ENCODE data around the gene SPPL3.
"Not testable (repeated sequence)": the region's sequence is repeated elsewhere in the genome, so short reads cannot be mapped to it uniquely, and the experiment has no call there.

SPPL3 gene

DNA sequence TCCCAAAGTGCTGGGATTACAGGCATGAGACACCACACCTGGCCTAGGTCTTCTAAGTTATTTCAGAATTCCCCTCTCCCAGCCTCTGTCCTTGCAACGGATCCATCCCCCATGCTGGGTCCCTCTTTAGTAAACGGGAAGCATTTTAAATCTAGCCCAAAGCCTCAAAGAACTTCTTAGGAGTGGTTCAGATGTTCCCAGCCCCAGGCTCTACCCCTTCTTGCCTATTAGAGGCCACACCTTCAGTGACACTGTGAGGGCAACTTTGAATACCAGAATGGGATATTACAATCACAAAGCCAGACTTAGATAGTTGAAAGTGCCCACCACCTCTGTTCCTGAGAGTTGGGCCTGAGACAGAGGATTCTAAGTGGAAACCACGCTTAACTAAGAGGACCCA, 18.1 kb upstream of the SPPL3 start:
- no peak for FAIRE-seq
- DNase-seq (ENCODE audit: extremely low spot score, insufficient read length, low read depth): no peak

DNA sequence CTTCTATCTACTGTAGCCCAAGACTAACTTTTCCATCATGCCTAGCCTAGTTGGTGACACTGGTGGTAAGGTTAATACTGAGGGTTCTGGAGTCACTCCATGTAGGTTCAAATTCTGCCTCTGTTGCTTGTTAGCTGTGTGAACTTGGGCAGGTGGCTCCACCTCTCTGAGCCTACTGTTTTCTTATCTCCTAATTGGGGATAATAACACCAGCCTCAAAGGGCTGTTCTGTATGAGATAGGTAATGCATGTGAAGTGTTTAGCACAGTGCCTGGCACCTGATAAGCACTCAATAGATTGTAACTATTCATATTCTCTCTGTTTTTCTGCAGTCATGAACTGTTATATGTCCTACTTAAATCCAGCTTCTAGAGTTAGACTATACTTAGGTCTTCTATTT, 17.5 kb upstream of the SPPL3 start:
- DNase-seq (ENCODE audit: extremely low spot score, insufficient read length, low read depth) (no peak), FAIRE-seq (no peak)

DNA sequence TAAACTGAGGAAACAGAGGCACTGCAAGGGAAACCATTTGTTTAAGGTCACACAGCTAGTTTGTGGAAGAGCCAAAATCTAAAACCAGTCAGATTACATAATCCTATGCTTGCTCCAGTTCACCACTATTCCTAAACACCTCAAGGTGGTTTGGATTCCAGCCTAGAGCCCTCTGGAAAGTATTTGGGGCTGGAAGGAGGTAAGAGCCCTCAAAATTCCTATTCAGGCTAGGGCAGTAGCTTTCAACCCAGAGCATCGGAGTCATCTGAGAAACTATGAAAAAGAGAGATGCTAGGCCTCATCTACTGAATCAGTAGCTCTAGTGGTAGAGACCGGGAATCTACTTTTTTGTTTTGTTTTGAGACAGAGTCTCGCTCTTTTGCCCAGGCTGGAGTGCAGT, 16.0 kb upstream of the SPPL3 start:
- no peak for FAIRE-seq
- no peak for DNase-seq (ENCODE audit: extremely low spot score, insufficient read length, low read depth)

DNA sequence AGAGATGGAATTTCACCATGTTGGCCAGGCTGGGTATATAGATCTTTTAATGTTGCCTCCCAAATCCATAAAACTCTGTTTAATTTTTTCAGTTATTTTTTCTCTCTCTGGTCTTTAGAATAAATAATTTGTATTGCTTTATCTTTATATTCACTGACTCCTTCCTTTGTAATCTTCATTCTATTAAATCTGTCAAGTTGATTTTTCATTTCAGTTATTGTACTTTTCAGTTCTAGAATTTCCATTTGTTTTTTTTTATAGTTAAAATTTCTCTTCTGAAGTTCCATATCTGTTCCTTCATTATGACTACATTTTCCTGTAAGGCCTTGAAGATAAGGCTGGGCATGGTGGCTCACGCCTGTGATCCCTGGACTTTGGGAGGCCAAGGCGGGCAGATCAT, 13.6 kb upstream of the SPPL3 start:
- DNase-seq (ENCODE audit: extremely low spot score, insufficient read length, low read depth) (no peak), FAIRE-seq (no peak)

DNA sequence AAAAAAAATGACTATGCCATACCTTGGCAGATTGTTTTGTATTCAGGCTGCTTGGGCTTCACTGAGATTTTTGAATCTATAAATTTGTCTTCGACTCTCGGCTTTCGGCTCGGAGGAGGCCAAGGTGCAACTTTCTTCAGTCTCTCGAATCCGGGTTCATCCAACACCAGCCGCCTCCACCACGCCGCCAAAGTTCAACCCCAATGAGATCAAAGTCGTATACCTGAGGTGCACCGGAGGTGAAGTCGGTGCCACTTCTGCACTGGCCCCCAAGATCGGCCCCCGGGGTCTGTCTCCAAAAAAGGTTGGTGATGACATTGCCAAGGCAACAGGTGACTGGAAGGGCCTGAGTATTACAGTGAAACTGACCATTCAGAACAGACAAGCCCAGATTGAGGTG, 12.4 kb upstream of the SPPL3 start:
- FAIRE-seq: no peak
- no peak for DNase-seq (ENCODE audit: extremely low spot score, insufficient read length, low read depth)

DNA sequence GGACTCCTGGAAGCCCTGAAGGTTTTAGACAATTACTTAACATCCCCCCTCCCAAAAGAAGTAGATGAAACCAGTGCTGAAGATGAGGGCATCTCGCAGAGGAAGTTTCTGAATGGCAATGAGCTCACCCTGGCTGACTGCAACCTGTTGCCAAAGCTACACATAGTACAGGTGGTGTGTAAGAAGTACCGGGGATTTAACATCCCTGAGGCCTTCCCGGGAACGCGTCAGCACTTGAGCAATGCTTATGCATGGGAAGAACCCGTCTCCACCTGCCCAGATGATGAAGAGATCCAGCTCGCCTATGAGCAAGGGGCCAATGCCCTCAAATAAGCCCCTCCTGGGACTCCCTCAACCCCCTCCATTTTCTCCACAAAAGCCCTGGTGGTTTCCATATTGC, 10.6 kb upstream of the SPPL3 start:
- no peak for FAIRE-seq
- DNase-seq (ENCODE audit: extremely low spot score, insufficient read length, low read depth): no peak

DNA sequence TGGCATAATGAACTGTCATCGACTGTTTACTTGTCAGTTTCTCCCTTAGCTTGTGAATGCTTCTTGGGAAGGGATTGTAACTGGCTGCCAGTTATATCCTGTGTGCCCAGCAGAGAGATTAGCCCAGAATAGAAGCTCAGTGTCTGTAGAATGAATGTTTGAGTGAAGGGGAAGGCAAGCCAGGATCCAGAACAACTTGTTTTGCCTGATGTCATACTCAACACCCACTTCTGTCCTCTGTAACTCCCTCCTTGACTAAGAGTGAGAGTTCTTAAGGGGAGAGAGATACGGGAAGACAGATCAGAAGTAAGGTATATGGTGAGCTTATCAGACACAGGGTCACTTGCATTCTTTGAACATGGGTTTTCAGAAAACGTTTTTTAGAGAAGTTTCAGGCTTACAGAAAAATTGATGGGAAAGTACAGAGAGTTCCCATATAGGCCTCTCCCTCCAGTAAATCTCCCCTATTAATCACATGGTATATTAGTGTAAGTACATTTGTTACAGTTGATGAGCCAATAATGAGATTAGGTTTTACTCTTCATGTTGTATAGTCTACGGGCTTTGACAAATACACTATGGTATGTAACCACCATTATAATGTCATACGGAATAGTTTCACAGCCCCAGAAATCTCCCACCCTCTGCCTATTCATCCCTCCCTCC, 5.6 kb upstream of the SPPL3 start:
- no peak for FAIRE-seq

DNA sequence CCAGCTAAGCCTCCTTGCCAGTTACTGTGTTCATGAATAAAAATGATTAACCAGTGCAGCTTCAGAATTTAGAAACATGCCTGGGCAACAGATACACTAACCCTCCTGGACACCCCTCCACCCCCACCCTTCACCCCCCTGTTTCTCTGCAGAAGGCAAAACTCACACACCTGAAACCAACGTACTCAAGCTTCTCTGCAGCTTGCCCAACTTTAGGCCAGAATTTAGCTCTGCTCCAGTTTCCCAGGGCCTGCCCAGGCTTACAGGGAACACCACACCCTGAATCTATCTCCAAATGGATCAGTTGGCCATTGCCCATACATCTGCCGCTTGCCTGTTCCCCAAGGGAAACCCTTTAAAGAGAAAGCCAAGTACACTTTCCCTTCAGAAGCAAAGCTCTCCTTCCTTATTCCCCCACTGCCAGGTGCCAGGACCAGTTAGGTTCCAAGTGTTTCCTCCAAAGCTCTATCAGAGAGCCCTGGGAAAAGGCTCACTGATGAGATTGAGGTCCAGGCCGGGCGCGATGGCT, 1.8 kb upstream of the SPPL3 start:
- DNase-seq (ENCODE audit: extremely low spot score, insufficient read length, low read depth): no peak

More for the DNA sequence above, 5.6 kb upstream of the SPPL3 start:
- no peak for DNase-seq (ENCODE audit: extremely low spot score, insufficient read length, low read depth)

DNA sequence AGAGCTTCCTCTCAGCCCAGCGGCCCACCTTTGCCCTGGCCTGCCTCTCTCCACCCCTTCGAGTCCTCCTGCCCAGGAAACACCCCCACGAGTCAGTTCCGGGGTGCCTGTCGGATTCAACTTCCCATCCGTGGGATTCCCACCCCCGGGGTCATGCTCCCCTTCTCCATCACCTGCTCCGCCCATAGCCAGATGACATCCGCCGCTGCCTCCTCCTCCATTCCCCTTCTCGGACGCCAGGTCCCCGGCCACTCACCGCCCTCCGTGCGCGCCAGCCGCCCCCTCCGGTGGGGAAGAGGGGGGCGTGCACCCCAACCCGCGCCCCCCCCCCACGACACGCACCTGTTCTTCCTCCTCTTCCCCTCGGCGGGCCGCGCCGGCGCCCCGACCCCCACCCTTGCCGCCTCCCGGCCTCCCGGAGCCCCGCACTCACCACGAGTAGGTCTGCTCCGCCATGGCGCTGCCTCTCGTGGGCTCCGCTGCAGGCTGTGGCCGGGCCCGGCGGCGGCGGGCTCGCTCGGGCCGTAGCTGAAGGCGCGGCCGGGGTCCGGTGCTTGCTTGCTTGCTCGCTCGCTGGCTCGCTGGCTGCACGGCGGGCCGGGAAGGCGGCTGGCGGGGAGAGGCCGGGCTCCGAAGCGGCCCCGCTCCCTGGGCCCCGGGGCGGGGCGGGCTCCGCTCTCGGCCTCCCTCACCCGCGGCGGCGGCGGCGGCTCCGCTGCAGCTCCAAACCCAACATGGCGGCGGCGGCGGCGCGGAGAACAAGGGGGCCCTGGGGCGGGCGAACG, 554 bp downstream of the SPPL3 start:
- DNase-seq (ENCODE audit: extremely low spot score, insufficient read length, low read depth) (peak; percentile 29), FAIRE-seq (peak; percentile 82)

More for the DNA sequence above, 1.8 kb upstream of the SPPL3 start:
- no peak for FAIRE-seq

DNA sequence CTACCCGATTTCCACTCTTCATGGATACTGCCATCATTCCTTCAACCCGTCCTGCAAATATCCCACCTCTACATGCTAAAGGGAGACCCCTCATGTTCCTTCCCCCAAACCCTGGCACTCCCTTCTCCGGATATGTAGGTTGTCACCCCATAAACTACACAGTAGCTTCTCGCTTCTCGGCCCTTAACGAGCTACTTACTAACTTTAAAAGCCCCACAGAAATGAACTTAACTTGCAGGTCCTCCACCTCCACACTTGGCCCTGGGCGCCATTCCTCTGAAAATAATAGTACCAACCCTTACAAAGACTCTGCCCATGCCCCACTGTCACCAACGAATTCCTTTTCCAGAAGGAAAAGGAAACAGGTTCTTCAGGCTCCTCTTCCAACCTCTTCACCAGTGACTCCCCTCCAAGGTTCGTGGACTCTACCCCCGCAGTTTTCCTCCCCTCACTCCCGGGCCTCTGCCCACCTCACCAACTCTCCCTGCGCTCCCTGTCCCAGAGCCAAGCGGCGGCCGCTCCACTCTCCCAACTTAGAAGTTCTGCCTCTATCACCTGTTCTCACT, 1.2 kb downstream of the SPPL3 start:
- FAIRE-seq (no peak), DNase-seq (ENCODE audit: extremely low spot score, insufficient read length, low read depth) (no peak)

DNA sequence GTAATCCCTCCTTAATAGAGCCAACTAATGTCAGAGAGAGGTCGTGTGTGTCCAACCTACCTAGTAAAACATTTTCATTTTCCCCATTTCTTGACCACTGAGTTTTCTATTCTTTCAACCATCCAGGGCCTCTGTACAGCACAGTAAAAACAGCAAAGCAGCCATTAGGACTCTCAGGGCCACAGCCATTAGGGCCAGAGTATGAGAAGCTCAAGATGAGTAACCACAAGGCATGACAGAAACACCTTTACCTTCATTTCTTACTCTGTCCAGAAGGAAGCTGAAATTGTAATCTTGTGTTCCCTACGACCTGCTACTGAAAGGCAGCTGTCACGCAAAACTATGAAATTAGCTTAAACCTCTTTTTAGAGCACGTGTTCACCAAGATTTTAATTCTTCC, 2.3 kb downstream of the SPPL3 start:
- DNase-seq (ENCODE audit: extremely low spot score, insufficient read length, low read depth) (no peak), FAIRE-seq (peak; percentile 77)

DNA sequence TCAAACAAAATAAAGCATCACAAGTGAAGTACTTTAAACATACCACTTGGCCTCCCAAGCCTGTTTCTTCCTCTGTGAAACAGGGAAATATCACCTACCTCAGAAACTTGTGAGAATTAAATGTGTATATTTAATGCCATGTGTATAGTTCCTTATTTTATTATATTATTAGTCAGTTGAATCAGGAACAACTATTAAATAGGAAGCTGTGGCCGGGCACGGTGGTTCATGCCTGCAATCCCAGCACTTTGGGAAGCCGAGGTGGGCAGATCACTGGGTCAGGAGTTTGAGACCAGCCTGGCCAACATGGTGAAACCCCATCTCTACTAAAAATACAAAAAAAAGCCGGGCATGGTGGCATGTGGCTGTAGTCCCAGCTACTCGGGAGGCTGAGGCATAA, 3.1 kb downstream of the SPPL3 start:
- FAIRE-seq: not testable (repeated sequence)

DNA sequence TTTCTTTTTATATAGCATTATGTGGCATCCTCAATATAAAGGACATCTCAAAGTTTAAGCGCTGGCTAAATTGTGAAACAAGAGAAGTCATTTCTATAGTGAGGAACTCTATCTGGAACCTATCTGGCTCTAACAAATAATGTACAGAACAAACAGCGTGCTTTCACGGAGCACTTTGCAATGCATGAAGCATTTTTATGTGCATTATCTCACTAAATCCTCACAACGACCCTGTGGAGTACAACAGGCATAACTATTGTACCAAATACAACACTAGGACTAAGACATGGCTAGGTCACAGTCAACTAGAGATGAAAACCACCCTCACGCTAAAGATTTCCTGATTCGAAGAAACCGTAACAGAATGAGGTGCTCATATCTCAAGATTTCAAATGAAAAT, 8.6 kb downstream of the SPPL3 start:
- DNase-seq (ENCODE audit: extremely low spot score, insufficient read length, low read depth) (no peak), FAIRE-seq (no peak)

More for the DNA sequence above, 3.1 kb downstream of the SPPL3 start:
- DNase-seq (ENCODE audit: extremely low spot score, insufficient read length, low read depth): not testable (repeated sequence)

DNA sequence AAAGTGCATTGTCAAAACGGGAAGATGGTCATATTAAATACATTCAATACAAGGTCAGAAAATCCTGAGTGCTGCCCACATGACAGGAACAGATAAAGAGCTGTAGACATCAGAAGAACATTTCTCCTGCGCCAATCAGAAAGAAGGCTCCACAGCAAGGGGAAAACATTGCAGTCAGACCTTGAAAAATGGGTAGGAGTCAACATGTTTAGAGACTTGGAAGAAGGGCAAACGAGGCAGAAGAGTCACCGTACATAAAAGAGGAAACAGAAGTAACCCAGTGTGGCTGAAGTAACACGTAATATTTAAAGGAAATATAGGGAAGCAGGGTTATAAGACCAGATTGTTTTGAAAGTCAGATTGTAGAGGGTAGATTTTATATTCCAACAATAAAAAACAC, 11.9 kb downstream of the SPPL3 start:
- no peak for DNase-seq (ENCODE audit: extremely low spot score, insufficient read length, low read depth)
- no peak for FAIRE-seq

DNA sequence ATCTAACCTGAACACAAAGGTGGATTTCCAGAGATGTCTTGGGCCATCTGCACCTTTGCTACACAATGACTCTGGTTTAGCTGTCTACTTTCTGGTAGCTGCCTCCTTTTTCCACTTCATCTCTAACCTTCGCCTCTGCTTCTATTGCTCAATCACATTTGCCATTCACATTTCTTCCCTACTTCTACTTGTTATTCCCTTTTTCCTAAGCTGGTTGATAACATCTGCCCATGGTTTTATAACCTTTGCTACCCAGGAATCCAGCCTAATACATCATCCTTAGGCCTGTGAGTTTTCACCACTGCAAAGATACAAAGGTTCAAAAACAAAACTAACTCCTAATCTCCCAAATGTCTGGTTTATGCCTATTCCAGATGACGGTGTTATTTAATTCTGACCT, 13.2 kb downstream of the SPPL3 start:
- DNase-seq (ENCODE audit: extremely low spot score, insufficient read length, low read depth) (no peak), FAIRE-seq (no peak)

DNA sequence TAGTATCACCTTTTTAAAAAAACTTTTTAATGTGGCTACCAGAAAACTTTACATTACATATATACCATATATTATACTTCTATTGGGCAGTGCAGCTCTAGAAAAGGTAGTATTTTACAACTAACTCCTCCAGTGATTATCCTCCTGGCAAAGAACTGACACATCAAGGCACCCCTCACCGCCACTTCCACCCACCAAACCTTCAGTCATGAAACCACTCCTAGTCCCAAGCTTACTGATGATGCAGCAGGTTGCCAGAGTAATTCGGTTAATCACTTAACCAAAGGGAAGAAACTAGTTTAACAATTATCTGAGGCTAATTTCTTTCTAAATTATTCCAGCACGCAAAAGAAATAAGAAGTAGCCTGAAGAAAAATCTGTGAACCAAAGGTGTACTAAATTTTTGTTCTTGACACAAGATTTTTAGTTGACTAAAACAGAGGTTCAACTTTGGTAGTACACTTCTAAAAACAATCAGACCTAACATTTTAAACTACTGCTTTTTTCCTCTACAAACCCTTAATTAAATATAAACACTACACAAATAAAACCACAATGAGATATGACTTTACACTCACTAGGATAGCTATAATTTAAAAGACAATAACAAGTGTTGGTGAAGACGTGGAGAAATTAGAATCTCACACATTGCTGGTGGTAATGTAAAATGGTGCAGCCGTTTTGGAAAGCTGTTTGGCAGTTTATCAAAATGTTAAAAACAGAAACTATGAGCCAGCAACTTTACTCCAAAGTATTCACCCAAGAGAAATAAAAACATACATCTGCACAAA, 16.7 kb downstream of the SPPL3 start:
- no peak for DNase-seq (ENCODE audit: extremely low spot score, insufficient read length, low read depth)
- FAIRE-seq: peak; percentile 86

DNA sequence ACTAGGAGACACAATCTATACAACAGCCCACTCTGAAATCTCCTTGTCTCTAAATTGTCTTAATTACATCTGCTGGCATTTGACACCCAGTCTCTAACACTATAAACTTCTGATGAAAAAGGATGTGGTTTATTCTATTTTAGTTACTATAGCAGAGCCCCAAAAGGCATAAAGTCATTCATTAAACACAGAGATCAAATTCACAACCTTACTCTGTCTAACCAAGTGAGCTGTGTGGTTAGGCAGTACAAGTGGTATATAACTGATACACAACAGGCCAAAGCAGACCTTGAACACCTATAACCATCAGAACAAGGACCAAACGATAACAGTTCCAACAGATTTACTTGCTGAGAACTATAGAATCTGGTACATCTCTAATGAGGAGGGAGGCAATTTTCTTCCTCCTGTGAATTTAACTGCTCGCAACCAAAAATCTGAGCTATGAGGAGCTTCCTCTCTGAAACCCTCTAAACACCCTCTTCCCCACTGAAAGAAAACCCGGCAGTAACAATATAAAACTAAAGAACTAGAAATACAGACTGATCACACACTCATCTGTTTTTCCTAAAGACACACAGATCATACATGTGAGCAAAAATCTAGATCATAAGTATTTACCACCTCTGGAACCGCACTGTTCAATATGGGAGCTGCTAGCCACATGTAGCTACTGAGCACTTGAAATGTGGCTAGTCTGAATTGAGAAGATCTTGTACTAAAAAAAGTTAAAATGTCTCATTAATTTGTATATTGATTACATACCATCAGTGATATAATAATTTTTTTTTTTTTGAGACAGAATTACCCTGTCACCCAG, 17.7 kb downstream of the SPPL3 start:
- FAIRE-seq (peak; percentile 94), DNase-seq (ENCODE audit: extremely low spot score, insufficient read length, low read depth) (peak; percentile 46)

DNA sequence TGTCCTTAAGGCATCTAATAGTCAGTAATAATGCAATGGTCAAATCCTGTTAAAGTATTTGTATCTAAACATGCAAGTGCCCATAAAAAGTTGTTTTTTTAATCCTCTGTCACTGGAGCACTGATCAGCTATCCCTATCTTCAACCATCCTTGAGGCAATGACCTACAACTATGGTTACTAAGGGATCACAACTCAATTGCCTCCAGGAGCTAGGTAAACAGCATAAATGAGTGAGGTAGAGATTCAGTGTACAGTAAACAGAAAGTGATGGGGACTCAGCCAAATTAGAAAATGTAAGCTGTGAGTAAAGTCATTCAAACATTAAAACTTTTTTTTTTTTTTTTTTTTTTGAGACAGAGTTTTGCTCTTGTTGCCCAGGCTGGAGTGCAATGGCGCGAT, 18.6 kb downstream of the SPPL3 start:
- FAIRE-seq (no peak), DNase-seq (ENCODE audit: extremely low spot score, insufficient read length, low read depth) (no peak)

DNA sequence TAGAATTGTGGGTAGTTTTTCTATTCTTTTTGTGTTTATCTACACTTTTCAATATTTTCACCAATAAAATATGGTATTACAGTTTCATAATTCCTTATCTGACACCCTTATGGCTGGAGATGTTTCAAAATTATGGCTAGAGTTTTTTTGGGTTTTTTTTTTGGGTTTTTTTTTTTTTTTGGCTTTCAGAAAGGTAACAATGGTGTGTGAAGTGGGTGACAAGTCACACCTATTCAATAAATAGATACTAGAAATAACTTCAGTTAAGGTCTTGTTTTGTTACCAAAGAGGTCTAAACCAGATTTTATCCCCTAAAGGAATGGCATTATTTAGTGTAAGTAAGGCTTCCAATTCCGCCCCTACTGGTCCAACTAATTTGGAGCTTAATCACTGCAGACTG, 19.5 kb downstream of the SPPL3 start:
- no peak for DNase-seq (ENCODE audit: extremely low spot score, insufficient read length, low read depth)
- FAIRE-seq: no peak

Measured in GM18507 (cell line).